ENCODE data around the gene GFI1.

DNA sequence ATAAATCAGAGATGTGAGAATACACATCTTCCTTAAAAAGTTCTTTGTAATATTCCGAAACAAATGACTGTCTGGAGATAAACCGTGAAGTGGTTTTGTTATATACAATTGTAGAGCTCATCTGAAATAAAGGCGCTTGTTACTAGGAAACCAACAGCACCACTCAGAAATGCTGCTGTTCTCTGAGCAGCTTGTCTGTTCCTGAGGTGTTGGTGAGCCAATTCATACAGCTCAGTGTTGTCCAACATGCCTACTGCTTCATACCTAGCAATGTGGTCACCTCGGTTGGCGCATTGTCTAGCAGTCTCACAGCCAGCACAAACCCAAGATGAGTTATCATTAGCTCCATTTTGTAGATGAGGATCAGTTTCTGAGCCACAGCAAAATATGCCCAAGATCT, 44.4 kb downstream of the GFI1 start:
- TF ChIP-seq, protein P1, sequence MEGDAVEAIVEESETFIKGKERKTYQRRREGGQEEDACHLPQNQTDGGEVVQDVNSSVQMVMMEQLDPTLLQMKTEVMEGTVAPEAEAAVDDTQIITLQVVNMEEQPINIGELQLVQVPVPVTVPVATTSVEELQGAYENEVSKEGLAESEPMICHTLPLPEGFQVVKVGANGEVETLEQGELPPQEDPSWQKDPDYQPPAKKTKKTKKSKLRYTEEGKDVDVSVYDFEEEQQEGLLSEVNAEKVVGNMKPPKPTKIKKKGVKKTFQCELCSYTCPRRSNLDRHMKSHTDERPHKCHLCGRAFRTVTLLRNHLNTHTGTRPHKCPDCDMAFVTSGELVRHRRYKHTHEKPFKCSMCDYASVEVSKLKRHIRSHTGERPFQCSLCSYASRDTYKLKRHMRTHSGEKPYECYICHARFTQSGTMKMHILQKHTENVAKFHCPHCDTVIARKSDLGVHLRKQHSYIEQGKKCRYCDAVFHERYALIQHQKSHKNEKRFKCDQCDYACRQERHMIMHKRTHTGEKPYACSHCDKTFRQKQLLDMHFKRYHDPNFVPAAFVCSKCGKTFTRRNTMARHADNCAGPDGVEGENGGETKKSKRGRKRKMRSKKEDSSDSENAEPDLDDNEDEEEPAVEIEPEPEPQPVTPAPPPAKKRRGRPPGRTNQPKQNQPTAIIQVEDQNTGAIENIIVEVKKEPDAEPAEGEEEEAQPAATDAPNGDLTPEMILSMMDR (IDR thresholded peaks at IDR 0.05) = no peak
- no peak for TF ChIP-seq POLR2A (IDR thresholded peaks at IDR 0.05)

Data from breast epithelium (tissue), 3 donors.